Measurements from ENCODE around the gene BCL3. TPM values are rescaled to one million over a fixed set of nuclear protein-coding genes. Genes with fewer than 3 reads are reported as not detected.

Gene BCL3
- total RNA-seq, 1 donor from 2014 or later, result 18.3 TPM

DNA sequence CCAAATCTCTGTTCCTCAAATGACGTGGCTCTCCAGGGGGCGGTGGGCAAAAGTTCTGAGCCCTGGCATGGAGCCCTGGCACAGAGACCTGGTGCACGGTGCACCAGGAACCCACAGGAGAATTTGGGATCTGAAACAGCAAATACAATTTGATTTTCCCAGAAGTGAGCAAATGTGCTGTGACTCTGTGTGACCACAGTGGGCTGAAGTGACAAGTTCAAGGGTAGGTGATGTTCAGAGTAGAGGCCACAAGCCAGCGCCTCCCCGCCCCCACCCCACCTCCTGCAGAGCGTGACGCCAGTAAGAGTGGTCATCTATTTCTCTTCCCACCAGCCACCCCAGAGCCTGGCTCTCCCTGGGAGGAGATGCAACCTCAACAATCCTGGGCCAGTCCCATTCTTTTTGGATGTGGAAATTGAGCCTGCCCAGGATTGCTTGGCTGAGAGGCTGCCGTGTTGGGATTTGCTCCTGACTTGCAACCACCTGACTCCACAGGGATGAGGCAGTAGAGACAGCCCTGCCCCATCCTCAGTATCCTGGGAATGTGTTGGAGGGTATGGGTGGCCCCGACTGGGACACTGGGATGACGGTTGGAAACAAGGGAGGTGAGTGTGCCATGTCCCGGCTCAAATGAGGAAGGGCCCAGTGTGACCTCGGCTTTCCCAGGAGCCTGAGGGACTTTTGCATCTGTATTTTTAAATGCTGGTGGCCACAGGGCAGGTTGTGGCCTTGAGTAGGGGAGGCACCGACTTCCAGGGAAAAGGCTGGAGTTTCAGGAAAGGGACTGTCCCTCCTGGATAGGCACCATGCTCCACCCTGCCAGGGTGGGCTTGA lies 11.1 kb upstream of the BCL3 start:
- ATAC-seq (no peak), DNase-seq (ENCODE audit: missing footprints) (no peak)

DNA sequence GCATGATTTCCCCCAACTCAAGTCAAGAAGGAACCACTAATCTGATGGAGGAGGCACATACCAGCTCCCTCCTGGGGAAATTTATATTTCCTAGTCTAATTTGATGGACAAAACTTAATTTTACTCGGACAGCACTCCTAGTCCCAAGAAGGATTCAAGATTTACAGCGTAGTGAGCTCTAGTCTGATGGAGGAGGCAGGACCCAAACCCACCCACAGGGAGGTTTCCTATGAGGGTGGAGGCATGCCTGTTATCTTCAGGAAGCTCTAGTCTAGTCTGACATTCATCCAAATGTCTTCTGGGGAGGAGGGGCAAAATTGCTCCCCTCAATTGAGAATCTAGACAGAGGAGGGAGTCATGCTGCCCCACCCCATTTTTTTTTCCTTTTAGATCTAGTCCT lies 10.4 kb upstream of the BCL3 start:
- intact Hi-C loops (cut with DNase I), result no loop called here
- DNase-seq (ENCODE audit: missing footprints), result no peak
- no peak for ATAC-seq

More for the DNA sequence above, 11.1 kb upstream of the BCL3 start:
- intact Hi-C loops (cut with DNase I), result no loop called here

DNA sequence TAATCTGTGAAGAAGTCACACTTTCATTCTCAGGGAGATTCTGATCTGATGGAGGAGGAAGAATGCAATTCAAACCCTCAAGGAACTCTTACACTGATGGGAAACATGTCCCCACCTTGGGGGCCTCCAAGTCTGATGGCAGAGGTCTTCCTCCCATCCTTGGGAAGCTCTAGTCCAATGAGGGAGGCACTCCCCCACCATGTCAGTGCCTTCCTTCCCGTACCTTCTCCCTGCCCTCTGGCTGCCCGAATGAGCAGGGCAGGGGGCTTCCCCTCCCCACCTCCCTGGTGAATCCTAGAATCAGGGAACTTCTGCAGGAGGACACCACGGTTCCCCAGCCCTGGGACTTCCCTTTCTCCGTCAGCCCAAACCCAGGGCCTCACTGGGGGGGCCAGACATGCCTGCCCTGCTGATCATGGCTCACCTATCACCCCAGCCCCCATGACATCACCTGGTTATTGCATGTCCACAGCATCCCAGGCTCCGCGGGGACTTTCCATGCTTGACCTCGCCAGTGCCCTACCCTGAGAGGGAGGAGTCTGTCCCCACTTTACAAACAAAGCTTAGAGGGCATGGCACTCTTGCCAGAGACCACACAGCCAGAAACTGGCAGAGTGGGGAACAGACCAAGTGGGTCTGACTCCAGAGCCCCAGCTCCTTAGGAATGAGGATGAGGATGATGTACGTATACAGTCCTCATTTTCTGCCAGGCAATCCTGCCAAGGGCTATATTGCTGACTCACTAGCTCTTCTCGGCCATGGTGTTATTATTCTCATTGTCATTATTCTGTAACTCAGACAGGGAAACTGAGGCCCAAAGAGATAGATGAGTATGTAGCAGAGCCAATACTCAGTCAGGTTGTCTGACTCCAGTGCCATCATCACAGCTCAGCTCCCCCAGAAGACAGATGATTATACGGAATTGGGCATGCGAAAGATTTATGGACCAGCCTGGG lies 9.6 kb upstream of the BCL3 start:
- no peak for ATAC-seq
- DNase-seq (ENCODE audit: missing footprints), result peak; percentile 62
- intact Hi-C loops (cut with DNase I), result no loop called here

- no peak for DNase-seq (ENCODE audit: missing footprints)
- ATAC-seq, result no peak
- intact Hi-C loops (cut with DNase I), result no loop called here
Observed at GRCh38 chr19:44740351-44740824, 8.1 kb upstream of the BCL3 start.

DNA sequence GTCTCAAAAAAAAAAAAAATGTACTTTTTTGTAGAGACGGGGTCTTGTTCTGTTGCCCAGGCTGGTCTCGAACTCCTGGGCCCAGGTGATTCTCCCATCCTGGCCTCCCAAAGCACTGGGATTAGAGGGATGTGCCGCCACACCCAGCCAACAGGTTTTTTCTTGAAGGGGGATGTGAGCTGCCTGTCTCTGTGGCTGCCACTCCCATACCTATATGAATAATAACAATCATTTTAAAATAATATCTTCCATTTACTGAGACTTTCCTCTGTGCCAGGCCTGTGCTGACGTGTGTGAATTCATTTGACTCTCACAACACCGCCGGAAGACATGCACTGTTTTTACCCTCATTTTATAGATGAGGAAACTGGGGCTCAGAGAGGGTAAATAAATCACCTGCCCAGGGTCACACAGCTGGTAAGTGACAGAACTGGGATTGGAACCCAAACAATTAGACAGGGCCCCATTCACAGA lies 7.2 kb upstream of the BCL3 start:
- ATAC-seq (no peak), DNase-seq (ENCODE audit: missing footprints) (no peak)
- intact Hi-C loops (cut with DNase I), result no loop called here

DNA sequence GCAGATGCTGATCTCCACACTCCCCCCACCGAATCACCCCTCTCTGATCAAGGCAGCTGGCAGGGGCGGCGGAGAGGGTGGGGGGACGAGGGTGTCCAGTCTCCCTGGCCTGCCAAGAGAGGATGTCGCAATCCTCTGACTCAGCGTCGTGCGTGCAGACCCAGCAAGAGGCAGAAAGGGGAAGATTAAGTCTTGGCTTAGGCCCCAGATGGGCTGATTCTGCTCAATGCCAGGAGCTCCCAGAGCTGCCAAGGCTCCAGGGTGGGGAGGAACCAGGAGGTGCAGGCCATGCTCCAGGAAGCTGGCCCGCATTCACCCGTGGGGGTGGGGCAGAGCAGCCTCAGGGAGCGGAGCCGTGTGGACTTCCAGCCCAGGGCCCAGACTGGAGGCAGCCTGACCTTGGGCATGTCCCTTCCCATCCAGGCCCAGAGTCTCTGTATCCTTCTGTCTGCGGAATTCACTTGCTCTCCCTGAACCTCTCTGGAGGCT lies 6.6 kb upstream of the BCL3 start:
- intact Hi-C loops (cut with DNase I), result no loop called here
- peak; percentile 94 for ATAC-seq
- peak; percentile 96 for DNase-seq (ENCODE audit: missing footprints)

DNA sequence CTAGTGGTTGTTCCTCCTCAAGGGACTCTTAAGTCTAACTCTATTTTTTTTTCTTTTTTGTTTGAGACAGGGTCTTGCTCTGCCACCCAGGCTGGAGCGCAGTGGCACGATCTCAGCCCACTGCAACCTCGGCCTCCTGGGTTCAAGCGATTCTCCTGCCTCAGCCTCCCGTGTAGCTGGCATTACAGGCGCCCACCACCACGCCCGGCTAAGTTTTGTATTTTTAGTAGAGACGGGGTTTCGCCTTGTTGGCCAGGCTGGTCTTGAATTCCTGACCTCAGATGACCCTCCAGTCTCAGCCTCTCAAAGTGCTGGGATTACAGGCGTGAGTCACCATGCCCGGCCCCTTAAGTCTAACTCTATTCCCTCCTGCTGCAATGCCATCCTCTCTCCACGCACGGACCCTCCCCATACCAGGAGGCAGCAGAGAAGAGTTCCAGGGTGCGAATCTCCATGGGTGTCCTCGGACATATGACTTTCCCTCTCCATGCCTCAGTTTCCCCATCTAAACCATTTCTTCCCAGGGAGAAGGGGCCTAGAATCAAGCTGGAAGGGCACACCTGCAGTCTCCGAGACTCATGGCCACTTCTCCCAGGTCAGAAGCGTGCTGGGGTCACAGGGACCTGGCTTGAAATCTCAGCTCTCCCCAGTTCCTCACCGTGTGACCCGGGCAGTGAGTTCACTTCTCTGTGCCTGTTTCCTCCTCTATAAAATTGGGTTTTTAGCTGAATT lies 6.0 kb upstream of the BCL3 start:
- intact Hi-C loops (cut with DNase I), result no loop called here
- DNase-seq (ENCODE audit: missing footprints) (no peak), ATAC-seq (no peak)

GRCh38 chr19:44744871-44745332 lies 3.6 kb upstream of the BCL3 start:
- no peak for DNase-seq (ENCODE audit: missing footprints)

DNA sequence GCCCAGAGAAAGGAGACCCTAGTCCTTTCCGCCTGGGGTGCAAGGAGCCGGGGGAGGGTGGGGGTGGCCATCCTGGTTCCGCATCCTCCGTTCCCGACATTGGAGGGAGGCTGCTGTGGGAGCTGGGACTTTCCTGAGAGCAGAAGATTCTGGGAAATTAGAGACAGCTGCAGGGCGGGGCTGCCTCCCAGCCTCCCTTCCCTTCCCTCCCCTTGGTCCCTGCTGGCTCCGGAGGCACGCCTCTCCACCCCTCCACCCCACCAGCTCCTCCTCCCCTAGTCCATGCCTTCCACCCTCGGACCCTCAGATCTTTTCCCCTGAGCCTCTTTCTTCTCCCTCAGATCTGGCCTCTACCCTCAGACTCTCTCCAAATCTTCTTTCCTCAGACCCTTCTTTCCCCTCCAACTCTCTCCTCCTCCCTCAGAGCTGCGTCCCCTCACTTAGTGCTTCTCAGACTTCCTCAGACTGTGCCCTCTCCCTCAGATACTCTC lies 3.1 kb upstream of the BCL3 start:
- ATAC-seq (peak; percentile 35), DNase-seq (ENCODE audit: missing footprints) (peak; percentile 88)
- intact Hi-C loops (cut with DNase I), result no loop called here

More at GRCh38 chr19:44744871-44745332, 3.6 kb upstream of the BCL3 start:
- intact Hi-C loops (cut with DNase I), result no loop called here
- ATAC-seq, result no peak

- intact Hi-C loops (cut with DNase I), result no loop called here
- ATAC-seq (no peak), DNase-seq (ENCODE audit: missing footprints) (no peak)
Observed at GRCh38 chr19:44745887-44746600, 2.5 kb upstream of the BCL3 start.

GRCh38 chr19:44746616-44746945 lies 1.9 kb upstream of the BCL3 start:
- DNase-seq (ENCODE audit: missing footprints) (no peak), ATAC-seq (no peak)
- intact Hi-C loops (cut with DNase I), result no loop called here

DNA sequence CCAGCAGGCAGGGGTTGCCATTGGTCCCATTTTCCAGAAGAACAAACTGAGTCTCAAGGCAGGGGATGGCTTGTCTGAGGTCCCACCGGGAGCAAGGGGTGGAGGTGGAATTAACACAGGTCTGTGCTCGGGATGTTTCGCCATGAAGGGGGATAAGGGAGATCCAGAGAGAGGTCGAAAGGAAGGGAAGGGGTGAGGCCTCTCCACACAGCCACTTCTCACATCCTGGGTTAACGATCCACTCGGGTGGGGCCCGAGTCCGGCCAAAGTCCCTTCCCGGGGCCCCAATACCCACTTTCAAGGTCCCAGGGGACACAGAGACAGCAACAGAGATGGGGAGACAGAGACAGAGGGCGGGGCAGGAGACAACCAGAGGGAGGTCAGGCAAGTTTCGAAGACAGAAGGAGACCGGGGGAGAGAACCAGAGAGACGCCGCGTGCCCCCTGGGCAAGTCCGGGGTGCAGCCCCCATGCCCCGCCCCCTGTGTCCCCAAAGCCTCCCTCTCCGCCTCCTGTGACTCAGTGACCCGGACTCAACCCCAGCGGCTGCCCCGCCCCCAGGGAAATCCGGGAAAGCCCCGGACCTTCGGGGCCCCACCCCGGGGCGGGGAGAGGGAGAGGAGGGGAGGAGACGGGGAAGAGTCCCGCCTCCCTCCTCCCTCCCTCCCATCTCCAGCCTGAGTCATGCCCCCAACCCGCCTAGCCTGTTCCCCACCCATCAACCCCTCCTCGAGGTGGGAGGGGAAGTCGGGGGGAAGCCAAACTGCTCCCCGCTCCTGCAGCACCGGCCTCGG lies 1.4 kb upstream of the BCL3 start:
- DNase-seq (ENCODE audit: missing footprints), result peak; percentile 96
- ATAC-seq, result peak; percentile 92
- intact Hi-C loops (cut with DNase I), result no loop called here

DNA sequence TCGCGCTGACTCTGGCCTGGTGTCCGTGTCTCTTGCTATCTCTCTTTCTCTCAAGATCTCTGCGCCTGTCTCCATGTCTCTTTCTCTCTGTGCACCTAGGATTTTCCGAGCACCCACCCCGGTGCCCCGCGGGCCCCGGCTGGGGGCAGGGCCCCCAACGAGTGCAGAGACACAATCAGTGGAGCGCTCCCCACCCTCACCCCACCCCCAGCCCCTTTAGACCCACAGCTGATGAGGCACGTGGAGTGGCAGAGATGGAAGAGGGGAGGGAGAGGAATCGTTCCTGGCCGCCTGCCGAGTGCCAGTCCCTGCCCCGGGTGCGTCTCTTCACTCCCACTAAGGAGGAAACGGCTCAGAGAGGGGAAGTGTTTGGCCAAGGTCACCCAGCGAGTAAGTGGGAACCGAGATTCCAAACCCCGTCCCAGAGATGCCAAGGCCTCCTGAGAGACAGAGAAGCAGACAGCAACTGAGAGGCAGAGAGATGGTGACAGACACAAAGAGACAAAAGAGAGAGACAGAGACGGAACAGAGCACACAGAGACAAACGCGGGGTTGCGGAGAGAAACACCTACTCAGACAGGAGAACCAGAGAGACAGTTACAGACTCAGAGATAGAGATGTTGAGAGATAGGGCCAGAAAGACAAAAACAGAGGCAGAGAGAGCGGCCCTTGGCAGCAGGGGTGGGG lies 626 bp upstream of the BCL3 start:
- peak; percentile 83 for DNase-seq (ENCODE audit: missing footprints)
- intact Hi-C loops (cut with DNase I), result no loop called here
- peak; percentile 29 for ATAC-seq

- intact Hi-C loops (cut with DNase I), result no loop called here
- DNase-seq (ENCODE audit: missing footprints) (no peak), ATAC-seq (no peak)
Observed at GRCh38 chr19:44749292-44749691, 784 bp downstream of the BCL3 start.

DNA sequence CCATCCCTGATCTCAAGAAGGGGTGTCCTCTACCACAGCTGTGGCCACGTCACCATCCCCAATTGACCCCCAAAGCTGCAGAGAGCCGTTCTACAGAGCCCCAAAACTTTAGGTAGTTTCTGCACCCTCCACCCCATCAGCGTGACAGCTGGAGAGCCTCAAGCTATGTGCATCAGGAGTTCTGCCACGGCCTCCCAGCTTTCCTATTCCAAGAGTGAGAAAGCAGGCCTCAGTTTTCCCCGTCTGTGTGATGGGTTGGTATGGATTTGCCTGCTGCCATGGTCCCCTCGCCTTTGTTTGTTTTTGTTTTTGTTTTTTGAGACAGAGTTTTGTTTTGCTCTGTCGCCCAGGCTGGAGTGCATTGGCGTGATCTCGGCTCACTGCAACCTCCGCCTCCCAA lies 1.5 kb downstream of the BCL3 start:
- ATAC-seq (no peak), DNase-seq (ENCODE audit: missing footprints) (no peak)
- intact Hi-C loops (cut with DNase I), result no loop called here

- DNase-seq (ENCODE audit: missing footprints) (no peak), ATAC-seq (no peak)
- intact Hi-C loops (cut with DNase I), result no loop called here
Observed at GRCh38 chr19:44752123-44752815, 3.8 kb downstream of the BCL3 start.

Measured in Right ventricle myocardium inferior (tissue), 1 donor.